Suprapubic skin (tissue), 3 donors: ENCODE results near the gene ARHGEF12.

Experiments
- EP300 ChIP-seq: sonication (generic); formaldehyde crosslinking; IDR thresholded peaks from one replicate; pipeline ENCODE4 v1.6.1; 2017; ENCODE audit warnings: antibody characterized with exemption
- POLR2A ChIP-seq, 2 donors: fragments of 450-650 bp; IDR thresholded peaks; one replicate each; pipeline ENCODE4 v1.6.1; 2017; ENCODE audit warnings: antibody characterized with exemption in 2 of 2, mild to moderate bottlenecking in 2 of 2, moderate library complexity in 2 of 2
- TF ChIP-seq, protein P1 (sequence below), 2 donors: fragments of 200-600 bp in 1 of 2; fragments of 450-650 bp in 1 of 2; sonication (generic) in 1 of 2; IDR thresholded peaks; one replicate each; pipeline ENCODE4 v1.5.1; 2016 to 2019; ENCODE audit warnings: antibody characterized with exemption in 2 of 2, mild to moderate bottlenecking in 1 of 2, moderate library complexity in 1 of 2

DNA sequence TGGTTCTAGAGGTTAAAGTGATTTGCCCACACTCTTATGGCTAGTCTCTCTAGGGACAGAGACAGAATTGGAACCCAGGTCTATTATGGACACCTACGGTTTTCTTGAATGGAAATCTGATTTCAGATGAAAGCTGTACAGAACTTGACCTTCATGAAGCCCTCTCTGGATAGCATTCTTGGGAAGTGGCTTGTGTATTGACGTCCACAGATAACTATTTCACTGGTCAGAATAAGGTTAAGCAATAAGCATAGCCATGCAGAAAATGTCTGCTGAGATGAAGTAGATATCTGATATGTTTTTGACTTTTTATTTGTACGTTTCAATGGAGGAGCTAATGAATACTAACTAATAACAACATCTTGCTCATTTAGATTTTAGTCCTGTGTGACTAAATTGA is 10.0 kb upstream of the ARHGEF12 start:
- TF ChIP-seq, protein P1, sequence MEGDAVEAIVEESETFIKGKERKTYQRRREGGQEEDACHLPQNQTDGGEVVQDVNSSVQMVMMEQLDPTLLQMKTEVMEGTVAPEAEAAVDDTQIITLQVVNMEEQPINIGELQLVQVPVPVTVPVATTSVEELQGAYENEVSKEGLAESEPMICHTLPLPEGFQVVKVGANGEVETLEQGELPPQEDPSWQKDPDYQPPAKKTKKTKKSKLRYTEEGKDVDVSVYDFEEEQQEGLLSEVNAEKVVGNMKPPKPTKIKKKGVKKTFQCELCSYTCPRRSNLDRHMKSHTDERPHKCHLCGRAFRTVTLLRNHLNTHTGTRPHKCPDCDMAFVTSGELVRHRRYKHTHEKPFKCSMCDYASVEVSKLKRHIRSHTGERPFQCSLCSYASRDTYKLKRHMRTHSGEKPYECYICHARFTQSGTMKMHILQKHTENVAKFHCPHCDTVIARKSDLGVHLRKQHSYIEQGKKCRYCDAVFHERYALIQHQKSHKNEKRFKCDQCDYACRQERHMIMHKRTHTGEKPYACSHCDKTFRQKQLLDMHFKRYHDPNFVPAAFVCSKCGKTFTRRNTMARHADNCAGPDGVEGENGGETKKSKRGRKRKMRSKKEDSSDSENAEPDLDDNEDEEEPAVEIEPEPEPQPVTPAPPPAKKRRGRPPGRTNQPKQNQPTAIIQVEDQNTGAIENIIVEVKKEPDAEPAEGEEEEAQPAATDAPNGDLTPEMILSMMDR (IDR thresholded peaks at IDR 0.05) = no peak
- no peak for TF ChIP-seq EP300
- no peak for TF ChIP-seq POLR2A (IDR thresholded peaks at IDR 0.05)
